HG03039 (cell line): ENCODE data around the gene DPPA4.

ENCODE experiments used
- ATAC-seq: cut with Tn5 transposase; IDR thresholded peaks from one replicate; pipeline ENCODE4 v1.9.1; 2021; ENCODE audit warnings: mild to moderate bottlenecking, moderate library complexity; ENCODE audit not compliant: unreplicated experiment

DPPA4 gene

DNA sequence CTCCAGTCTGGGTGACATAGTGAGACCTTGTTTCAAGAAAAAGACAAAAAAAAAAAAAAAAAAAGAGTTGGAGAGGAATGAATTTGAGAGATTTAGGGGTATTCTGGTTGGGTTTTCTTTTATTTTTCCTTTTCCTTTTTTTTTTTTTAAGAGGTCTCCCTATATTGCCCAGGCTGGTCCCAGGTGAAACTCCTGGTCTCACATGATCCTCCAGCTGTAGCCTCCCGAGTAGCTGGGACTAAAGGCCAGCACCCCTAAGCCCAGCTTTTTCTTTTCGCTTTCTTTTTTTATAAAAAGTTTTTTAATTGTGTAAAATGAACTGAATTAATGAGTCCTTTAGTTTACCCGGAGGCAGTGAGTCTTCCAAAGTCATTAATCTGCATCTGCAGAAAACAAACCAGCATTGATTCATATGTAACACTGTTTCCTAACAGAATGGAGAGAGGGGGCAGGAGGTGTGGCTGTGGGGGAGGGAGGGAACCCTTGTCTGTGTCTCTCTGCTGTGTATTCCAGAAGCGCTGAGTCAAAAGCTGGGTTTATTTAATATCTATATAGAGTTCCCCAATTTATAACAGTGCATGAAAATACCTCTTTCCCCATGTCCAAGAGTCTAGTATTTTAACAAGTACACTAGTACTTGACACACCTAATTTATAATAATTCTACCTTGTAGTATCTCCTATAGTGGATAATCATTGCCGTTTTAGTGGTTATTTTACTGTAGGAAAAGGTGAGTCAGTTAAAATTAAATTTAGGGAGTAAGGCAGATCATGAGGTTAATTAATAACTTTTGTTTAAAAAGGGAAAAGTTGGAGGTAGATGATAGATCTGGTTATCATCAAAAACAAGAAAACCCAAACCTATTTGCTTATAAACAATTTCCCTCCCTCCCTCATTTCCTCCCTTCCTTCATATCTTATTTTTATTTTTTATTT, 2.6 kb upstream of the DPPA4 start:
- ATAC-seq = no peak

GRCh38 chr3:109339197-109339596, 1.9 kb upstream of the DPPA4 start:
- no peak for ATAC-seq

- no peak for ATAC-seq
Measured at GRCh38 chr3:109338322-109338721, 976 bp upstream of the DPPA4 start.

DNA sequence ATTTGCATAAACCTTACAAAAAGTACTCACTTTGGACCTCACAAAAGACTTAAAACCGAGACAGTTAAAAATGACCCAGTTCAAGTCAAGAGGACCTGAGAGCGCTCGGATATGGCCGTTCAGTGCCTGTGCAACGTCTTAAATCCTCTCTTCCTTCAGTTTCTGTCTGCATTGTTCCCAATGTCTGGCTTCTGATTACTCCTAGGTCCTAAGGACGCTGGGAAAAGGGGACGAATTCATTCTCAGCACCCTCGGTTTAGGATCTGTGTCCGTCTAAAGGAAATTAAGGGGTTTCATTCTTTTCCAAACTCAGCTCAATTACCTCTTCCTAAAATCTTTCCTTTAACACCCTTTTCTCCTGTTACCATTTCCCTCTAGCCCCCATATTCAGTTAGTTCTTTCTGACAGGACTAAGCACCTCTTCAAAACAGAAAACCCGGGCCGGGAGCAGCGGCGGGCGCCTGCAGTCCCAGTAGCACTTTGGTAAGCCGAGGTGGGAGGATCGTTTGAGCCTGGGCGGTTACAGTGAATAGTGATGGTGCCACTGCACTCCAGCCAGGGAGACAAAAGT, 970 bp downstream of the DPPA4 start:
- ATAC-seq = no peak

DNA sequence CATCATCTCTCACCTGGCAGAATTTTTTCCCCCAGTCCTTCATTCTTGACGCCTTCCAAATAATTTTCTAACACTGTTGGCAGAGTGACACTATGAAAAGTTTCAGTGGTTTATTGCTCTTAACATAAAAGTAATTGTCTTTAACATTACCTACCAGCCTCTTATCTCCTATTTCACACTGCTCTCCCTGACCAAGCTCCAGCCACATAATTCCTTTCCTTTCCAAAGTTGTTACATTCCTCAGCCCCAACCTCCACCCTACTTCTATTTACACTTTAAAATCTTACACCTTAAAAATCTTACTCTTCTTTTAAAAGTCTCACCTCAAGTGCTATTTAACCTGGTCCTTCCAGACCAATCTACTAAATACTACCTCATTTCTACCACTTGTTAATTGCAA, 2.8 kb downstream of the DPPA4 start:
- ATAC-seq = no peak

- ATAC-seq = no peak
Measured at GRCh38 chr3:109331692-109332091, 5.7 kb downstream of the DPPA4 start.

GRCh38 chr3:109330405-109330804, 6.9 kb downstream of the DPPA4 start:
- ATAC-seq = no peak

GRCh38 chr3:109328202-109328601, 9.1 kb downstream of the DPPA4 start:
- ATAC-seq = no peak

DNA sequence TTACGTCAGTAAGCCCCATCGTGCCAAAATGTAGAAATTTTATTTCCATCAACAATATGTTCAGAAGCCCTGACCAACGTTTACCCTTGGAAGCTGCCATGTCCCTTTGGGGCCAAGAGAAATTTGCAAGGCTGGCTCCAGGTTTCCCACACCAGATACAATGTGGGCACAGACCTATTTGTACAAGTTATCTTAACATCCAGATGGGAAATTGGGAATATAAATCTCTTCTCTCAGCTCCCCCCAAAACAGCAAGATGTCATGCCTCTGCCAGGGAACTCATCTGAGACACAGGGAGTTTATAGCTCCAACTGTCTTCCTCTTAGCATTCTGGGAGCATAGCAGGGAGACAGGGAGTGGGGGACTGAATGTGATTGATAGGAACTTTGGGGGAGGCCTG, 11.7 kb downstream of the DPPA4 start:
- no peak for ATAC-seq

DNA sequence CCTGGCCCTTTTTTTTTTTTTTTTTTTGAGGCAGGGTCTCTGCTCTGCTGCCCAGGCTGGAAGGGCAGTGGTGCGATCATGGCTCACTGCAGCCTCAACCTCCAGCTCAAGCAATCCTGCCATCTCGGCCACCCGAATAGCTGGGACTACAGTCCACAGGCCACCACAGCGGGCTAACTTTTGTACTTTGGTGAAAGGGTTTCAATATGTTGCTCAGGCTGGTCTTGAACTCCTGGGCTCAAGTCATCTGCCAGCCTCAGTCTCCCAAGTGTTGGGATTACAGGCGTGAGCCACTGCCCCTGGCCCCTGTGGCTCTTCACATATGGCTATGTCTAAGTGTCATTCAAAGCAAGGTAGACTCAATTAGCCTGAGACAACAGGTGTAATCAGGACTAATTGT, 12.2 kb downstream of the DPPA4 start:
- no peak for ATAC-seq

DNA sequence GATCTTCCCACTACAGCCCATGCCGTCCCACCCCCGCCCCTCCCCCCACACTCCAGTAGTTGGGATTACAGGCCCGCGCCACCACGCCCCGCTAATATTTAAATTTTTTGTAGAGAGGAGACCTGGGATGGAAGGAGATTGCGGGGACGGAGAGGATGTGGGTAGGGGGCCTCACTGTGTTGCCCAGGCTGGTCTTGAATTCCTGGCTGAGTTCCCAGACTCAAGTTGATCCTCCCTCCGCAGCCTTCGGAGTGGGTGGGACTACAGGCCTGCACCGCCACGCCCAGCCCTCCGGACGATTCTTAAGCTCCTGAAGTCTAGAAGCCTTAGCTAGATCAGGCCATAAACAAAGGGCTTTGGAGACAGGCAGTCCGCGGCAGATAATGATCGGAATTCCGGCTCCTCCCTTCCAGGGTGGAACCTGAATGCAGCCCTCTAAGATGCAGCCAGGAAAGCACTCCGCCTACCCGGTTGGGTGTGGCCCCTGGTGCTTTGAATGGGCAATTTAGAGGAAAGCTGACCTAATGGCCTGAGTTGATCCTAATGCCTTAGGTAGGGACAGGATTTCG, 21.1 kb downstream of the DPPA4 start, which contains the start of gene DPPA2:
Gene DPPA2, minus strand, starts transcription at position 356 of the 569 bp plus-strand sequence. CDS start 1,975 bp downstream, outside the sequence.
- ATAC-seq = no peak

DNA sequence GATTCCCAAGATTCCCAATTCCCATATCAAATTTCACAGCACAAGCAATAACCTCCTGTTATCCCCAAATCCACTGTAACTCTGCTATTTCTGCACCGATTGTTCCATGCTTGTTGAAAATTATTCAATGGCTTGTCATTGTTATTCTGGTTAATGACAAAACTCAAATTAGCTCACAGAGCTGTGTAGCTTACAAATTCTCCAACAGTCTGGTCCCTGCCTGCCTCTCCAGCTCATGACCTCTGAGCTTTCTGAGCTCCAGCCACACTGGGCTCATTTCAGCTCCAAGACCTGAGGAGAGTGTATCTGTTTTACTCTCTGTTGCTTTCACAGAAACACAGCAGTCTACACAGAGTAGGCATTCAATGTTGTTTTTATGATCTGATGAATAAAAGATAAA, 24.3 kb downstream of the DPPA4 start:
- no peak for ATAC-seq

- no peak for ATAC-seq
Measured at GRCh38 chr3:109297496-109297895, 39.9 kb downstream of the DPPA4 start.

- ATAC-seq = no peak
Measured at GRCh38 chr3:109284071-109284470, 53.3 kb downstream of the DPPA4 start.

DNA sequence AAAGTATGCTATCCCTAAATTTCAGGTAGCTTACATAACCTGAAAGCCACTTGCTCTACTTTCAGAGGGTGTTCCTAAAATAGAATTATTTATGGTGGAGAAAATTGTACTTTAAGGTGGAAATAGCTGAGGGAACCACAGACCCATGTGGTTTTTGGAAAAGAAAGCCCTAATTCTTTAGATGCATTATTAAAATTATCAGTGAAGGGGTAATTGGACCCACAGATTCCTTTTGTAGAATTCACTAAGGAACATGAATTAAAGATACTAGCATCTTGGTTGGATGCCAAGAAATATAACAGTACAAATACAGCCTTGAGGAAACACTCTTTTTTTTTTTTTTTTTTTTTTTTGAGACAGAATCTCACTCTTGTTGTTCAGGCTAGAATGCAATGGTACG, 58.8 kb downstream of the DPPA4 start:
- no peak for ATAC-seq

DNA sequence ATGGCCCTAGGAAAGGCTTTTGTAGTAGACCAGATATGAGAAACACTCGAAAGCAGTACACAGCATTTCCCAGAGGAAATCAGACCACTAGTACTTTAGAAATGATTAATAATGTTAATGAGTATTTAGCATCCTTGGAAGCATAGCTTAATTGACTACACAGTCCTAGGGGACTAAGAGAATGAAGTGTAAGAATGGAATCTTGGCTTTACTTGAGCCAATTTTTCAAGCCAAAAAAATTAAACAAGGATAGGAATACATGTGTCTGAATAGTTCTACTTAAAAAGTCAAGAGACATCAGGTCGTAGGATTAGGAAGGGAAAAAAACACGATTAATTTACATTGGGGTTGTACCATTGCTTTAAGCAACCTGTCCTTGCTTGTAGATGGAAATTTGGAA, 59.2 kb downstream of the DPPA4 start:
- ATAC-seq = no peak
